ENCODE results near the gene AGER. TPM values are rescaled to one million over a fixed set of nuclear protein-coding genes. Genes with fewer than 3 reads are reported as not detected.
A peak's percentile ranks its signal among the peaks of the same experiment; 100 is the strongest.

Gene AGER
- total and polyA plus RNA-seq, 9 of the 15 experiments (the other 6 are each of a cell fraction or from before 2014, with no cell fraction given): 1.2 to 11.5 (median 4.1) TPM

DNA sequence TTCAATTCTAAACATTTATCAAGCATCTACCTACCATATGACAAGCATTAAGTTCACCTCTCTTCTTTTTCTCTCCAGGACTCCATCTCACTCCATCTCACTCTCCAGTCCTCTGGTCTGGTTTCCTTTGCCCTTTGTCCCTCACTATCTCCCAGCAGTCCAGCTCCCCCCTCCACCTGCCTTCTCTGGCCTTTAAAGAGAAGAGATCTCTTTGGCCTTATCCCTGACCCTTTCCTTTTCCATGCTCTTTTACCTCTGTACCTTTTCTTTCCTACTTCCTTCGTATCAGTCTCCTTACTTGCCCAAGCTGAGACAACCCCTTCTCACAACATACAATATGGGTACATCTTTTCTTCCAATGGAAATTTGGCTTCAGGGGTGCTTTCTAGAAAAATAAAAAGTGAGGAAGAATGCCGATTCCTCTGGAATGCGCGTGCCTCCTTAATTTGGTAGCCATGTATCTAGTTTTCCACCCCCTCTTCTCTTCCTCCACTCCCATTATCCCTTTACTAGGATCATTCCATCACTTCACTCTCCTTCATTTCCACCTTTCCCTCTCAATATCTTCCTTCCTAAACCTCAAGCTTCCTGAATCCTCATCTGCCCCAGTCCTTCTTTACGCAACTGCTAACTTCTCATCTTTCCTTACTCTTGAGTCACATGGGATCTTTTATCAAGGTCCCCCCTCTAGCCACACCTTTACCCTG lies 7.4 kb downstream of the AGER start (continued):
- TF ChIP-seq, protein P1, sequence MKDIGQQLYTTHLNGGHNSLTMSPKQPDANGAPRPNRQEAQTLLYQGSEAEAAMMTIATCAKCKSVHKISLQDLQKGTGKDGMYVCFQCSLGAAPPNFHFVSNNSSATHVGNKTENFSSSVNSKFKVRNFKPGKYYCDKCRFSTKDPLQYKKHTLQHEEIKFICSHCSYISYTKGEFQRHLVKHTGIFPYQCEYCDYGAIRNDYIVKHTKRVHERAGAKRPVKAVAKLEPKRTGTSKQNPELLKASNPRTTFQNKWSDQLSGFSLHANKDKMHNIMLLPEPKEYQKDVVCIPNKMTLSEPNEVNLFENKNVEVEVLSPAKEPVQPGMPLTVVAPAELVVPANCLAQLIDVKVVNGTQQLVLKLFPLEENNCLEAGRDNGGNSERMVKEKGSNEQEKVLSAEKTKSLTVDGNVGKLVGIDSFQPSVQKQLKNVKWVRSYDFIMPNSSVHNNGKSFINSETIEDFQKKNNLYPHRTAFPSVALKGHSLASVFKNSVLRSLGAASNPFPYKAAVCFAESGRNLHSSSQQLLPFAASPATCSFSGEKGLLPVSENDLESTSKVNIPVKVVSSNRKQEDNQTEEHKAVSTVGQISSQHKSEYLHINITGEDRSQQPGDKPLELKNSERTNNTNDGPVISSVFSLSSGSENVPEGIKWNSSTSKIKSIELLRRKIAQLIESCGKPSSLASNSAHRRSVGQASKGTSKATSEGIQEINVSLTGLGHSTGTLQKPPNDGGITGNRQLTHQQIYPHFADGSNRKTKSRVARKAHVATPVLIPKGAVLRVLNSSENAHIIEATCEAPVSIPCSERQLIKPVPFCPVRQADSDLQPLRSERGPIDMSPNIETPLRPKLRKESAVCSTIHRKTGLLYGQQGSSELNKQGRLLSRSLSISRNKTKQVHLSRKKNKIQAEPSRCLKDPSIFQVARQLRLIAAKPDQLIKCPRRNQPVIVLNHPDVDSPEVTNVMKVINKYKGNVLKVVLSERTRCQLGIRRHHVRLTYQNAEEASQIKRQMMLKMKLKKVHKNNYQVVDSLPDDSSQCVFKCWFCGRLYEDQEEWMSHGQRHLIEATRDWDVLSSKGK (CRISPR knock-in tag; IDR thresholded peaks at IDR 0.05): no peak
- TF ChIP-seq FOXJ3 (CRISPR knock-in tag; IDR thresholded peaks at IDR 0.05): no peak
- peak; percentile 32; the same call in 1 of the 2 replicates for TF ChIP-seq ZSCAN29 (IDR thresholded peaks at IDR 0.05)
- TF ChIP-seq, protein P2, sequence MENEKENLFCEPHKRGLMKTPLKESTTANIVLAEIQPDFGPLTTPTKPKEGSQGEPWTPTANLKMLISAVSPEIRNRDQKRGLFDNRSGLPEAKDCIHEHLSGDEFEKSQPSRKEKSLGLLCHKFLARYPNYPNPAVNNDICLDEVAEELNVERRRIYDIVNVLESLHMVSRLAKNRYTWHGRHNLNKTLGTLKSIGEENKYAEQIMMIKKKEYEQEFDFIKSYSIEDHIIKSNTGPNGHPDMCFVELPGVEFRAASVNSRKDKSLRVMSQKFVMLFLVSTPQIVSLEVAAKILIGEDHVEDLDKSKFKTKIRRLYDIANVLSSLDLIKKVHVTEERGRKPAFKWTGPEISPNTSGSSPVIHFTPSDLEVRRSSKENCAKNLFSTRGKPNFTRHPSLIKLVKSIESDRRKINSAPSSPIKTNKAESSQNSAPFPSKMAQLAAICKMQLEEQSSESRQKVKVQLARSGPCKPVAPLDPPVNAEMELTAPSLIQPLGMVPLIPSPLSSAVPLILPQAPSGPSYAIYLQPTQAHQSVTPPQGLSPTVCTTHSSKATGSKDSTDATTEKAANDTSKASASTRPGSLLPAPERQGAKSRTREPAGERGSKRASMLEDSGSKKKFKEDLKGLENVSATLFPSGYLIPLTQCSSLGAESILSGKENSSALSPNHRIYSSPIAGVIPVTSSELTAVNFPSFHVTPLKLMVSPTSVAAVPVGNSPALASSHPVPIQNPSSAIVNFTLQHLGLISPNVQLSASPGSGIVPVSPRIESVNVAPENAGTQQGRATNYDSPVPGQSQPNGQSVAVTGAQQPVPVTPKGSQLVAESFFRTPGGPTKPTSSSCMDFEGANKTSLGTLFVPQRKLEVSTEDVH (IDR thresholded peaks at IDR 0.05; ENCODE audit: low read depth, partially characterized antibody): no peak
- TF ChIP-seq, protein P3, sequence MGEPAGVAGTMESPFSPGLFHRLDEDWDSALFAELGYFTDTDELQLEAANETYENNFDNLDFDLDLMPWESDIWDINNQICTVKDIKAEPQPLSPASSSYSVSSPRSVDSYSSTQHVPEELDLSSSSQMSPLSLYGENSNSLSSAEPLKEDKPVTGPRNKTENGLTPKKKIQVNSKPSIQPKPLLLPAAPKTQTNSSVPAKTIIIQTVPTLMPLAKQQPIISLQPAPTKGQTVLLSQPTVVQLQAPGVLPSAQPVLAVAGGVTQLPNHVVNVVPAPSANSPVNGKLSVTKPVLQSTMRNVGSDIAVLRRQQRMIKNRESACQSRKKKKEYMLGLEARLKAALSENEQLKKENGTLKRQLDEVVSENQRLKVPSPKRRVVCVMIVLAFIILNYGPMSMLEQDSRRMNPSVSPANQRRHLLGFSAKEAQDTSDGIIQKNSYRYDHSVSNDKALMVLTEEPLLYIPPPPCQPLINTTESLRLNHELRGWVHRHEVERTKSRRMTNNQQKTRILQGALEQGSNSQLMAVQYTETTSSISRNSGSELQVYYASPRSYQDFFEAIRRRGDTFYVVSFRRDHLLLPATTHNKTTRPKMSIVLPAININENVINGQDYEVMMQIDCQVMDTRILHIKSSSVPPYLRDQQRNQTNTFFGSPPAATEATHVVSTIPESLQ (CRISPR knock-in tag; IDR thresholded peaks at IDR 0.05): no peak
- TF ChIP-seq SMAD1 (IDR thresholded peaks at IDR 0.05; ENCODE audit: low read depth, low read length, partially characterized antibody): no peak
- no peak for TF ChIP-seq RBM39 (optimal IDR thresholded peaks at IDR 0.05; ENCODE audit: low read depth, low read length)
- no peak for TF ChIP-seq BDP1 (IDR thresholded peaks at IDR 0.05; ENCODE audit: insufficient read depth, insufficient read length)
- no peak for TF ChIP-seq RBM14 (IDR thresholded peaks at IDR 0.05; ENCODE audit: borderline replicate concordance, insufficient read depth, low read depth, low read length)
- peak; percentile 77 for TF ChIP-seq PHB2 (IDR thresholded peaks at IDR 0.05; ENCODE audit: low read depth)
- TF ChIP-seq JUNB (CRISPR knock-in tag; conservative IDR thresholded peaks at IDR 0.05): no peak; the same call in 1 of the 2 replicates
- TF ChIP-seq SNIP1 (IDR thresholded peaks at IDR 0.05; ENCODE audit: low read depth): no peak
- TF ChIP-seq MAZ (CRISPR knock-in tag; conservative IDR thresholded peaks at IDR 0.05 in 1 of 2, IDR thresholded peaks at IDR 0.05 in 1 of 2): no peak
- TF ChIP-seq, protein P4, sequence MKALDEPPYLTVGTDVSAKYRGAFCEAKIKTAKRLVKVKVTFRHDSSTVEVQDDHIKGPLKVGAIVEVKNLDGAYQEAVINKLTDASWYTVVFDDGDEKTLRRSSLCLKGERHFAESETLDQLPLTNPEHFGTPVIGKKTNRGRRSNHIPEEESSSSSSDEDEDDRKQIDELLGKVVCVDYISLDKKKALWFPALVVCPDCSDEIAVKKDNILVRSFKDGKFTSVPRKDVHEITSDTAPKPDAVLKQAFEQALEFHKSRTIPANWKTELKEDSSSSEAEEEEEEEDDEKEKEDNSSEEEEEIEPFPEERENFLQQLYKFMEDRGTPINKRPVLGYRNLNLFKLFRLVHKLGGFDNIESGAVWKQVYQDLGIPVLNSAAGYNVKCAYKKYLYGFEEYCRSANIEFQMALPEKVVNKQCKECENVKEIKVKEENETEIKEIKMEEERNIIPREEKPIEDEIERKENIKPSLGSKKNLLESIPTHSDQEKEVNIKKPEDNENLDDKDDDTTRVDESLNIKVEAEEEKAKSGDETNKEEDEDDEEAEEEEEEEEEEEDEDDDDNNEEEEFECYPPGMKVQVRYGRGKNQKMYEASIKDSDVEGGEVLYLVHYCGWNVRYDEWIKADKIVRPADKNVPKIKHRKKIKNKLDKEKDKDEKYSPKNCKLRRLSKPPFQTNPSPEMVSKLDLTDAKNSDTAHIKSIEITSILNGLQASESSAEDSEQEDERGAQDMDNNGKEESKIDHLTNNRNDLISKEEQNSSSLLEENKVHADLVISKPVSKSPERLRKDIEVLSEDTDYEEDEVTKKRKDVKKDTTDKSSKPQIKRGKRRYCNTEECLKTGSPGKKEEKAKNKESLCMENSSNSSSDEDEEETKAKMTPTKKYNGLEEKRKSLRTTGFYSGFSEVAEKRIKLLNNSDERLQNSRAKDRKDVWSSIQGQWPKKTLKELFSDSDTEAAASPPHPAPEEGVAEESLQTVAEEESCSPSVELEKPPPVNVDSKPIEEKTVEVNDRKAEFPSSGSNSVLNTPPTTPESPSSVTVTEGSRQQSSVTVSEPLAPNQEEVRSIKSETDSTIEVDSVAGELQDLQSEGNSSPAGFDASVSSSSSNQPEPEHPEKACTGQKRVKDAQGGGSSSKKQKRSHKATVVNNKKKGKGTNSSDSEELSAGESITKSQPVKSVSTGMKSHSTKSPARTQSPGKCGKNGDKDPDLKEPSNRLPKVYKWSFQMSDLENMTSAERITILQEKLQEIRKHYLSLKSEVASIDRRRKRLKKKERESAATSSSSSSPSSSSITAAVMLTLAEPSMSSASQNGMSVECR (CRISPR knock-in tag; IDR thresholded peaks at IDR 0.05): no peak
